ENCODE measurements around the gene CCNYL1.
"Not testable (repeated sequence)": the region's sequence is repeated elsewhere in the genome, so short reads cannot be mapped to it uniquely, and the experiment has no call there.

Gene CCNYL1

GRCh38 chr2:207719008-207719407 lies 7.6 kb downstream of the CCNYL1 start:
- no peak overlapping the region for H3K27ac ChIP-seq
- no peak for TF ChIP-seq ZFX (IDR thresholded peaks at IDR 0.05; ENCODE audit: borderline replicate concordance)
- TF ChIP-seq, protein P1, sequence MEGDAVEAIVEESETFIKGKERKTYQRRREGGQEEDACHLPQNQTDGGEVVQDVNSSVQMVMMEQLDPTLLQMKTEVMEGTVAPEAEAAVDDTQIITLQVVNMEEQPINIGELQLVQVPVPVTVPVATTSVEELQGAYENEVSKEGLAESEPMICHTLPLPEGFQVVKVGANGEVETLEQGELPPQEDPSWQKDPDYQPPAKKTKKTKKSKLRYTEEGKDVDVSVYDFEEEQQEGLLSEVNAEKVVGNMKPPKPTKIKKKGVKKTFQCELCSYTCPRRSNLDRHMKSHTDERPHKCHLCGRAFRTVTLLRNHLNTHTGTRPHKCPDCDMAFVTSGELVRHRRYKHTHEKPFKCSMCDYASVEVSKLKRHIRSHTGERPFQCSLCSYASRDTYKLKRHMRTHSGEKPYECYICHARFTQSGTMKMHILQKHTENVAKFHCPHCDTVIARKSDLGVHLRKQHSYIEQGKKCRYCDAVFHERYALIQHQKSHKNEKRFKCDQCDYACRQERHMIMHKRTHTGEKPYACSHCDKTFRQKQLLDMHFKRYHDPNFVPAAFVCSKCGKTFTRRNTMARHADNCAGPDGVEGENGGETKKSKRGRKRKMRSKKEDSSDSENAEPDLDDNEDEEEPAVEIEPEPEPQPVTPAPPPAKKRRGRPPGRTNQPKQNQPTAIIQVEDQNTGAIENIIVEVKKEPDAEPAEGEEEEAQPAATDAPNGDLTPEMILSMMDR (IDR thresholded peaks at IDR 0.05): no peak

DNA sequence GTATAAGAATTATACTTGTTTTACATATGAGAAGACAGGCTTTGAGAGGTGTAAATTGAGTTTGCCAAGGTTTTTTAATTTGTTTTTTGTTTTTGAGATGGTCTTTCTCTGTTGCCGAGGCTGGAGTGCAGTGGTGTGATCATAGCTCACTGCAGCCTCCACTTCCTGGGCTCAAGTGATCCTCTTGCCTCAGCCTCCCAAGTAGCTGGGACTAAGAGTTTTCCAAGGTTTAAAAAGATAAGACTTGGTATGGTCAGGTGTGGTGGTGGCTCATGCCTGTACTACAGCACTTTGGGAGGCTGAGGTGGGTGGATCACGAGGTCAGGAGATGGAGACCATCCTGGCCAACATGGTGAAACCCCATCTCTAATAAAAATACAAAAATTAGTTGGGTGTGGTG lies 8.2 kb downstream of the CCNYL1 start:
- H3K27ac ChIP-seq: not testable (repeated sequence)

DNA sequence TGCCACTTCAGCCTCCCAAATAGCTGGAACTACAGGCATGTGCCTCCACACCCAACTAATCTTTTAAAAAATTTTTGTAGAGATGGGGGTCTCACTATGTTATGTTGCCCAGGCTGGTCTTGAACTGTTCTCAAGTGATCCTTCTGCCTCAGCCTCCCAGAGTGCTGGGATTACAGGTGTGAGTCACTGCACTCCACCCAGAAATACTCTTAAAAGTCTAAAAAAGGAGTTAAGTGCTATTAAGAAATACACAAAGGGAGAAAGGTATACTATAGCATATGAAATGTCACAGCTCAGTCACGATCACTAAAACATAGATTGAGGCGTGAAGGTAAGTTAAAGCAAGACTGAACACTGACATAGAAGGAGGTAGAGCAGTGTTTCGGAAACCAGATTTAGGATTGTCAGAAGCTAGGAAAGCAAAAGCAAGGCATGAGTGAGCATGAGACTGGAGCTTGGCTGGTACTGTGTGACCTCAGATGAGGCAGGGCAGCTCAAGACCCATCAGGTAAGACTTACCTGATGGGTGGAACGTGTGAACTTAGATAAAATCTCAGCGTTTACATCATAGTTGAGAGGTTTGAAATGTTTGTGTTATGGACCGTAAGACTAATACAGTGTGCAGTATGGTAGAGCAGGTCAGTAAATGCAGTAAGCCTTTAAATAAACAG lies 9.2 kb downstream of the CCNYL1 start:
- H3K27ac ChIP-seq: no peak overlapping the region
- TF ChIP-seq, protein P1 (IDR thresholded peaks at IDR 0.05): no peak
- TF ChIP-seq ZFX (IDR thresholded peaks at IDR 0.05; ENCODE audit: borderline replicate concordance): no peak

DNA sequence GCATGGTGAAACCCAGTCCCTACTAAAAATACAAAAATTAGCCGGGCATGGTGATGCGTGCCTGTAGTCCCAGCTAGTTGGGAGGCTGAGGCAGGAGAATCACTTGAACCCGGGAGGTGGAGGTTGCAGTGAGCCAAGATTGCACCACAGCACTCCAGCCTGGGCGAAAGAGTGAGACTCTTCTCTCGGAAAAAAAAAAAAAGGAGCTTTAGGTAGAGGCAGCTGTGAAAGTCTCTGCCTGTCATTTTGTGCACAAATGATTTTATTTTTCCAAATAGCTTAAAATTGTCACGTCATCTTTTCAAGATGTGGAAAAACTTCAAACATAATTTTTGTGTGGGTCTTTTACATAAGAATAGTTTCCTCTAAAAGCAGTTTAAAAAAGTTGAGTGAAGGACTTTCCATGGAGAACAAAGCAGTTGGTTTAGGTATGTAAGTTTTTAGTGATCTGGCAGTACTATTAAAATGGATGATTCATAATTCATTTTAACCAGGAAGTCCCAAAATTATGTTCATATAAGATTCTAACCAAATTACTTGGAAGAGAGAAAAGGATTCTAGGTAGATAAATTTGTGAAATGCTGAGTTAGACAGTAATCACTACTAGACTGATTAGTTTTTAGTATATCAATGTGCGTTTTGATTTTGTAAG lies 11.5 kb downstream of the CCNYL1 start:
- no peak for TF ChIP-seq ZFX (IDR thresholded peaks at IDR 0.05; ENCODE audit: borderline replicate concordance)
- TF ChIP-seq, protein P1 (IDR thresholded peaks at IDR 0.05): no peak
- no peak overlapping the region for H3K27ac ChIP-seq

GRCh38 chr2:207723425-207723787 lies 12.0 kb downstream of the CCNYL1 start:
- H3K27ac ChIP-seq: not testable (repeated sequence)

DNA sequence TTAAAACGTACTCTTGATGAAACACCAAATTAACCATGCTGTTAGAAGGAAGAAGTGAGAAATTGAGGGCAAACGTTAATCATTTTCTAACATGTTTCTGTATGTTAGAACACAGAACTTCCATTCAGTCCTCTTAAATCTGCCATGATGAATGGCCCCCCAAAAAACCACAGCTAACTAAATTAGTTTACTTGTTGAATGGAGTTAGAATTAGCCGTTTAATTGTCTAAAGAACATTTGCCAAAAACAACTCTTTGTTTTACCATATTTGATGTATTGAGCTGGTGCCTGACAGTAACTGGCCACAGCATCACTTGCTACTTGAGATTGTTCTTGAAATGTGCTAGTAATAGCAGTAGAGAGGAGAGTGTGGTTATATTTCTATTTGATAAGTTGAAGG lies 12.7 kb downstream of the CCNYL1 start:
- H3K27ac ChIP-seq: no peak overlapping the region
- TF ChIP-seq, protein P1 (IDR thresholded peaks at IDR 0.05): no peak
- no peak for TF ChIP-seq ZFX (IDR thresholded peaks at IDR 0.05; ENCODE audit: borderline replicate concordance)

GRCh38 chr2:207725873-207726578 lies 14.6 kb downstream of the CCNYL1 start:
- no peak overlapping the region for H3K27ac ChIP-seq
- TF ChIP-seq, protein P1 (IDR thresholded peaks at IDR 0.05): no peak
- no peak for TF ChIP-seq ZFX (IDR thresholded peaks at IDR 0.05; ENCODE audit: borderline replicate concordance)

GRCh38 chr2:207727261-207727660 lies 15.8 kb downstream of the CCNYL1 start:
- TF ChIP-seq ZFX (IDR thresholded peaks at IDR 0.05; ENCODE audit: borderline replicate concordance): no peak

More at GRCh38 chr2:207727261-207727660, 15.8 kb downstream of the CCNYL1 start:
- H3K27ac ChIP-seq: no peak overlapping the region

Data from 22Rv1 (cell line).